Ishikawa (cell line): ENCODE measurements around the gene HUS1.

Experiments used
- CEBPB ChIP-seq: IDR thresholded peaks from 2 replicates; pipeline ENCODE4 v1.6.1; 2012
- CREB1 ChIP-seq: IDR thresholded peaks from 2 replicates; pipeline ENCODE4 v1.6.1; 2012; ENCODE audit warnings: low read depth
- EGR1 ChIP-seq: IDR thresholded peaks from 2 replicates; pipeline ENCODE4 v1.6.1; 2012
- EP300 ChIP-seq: IDR thresholded peaks from 2 replicates; pipeline ENCODE4 v1.6.1; 2012; ENCODE audit warnings: borderline replicate concordance
- FOXM1 ChIP-seq: IDR thresholded peaks from 2 replicates; pipeline ENCODE4 v1.6.1; 2012; ENCODE audit warnings: low read depth, borderline replicate concordance
- RAD21 ChIP-seq: IDR thresholded peaks from 2 replicates; pipeline ENCODE4 v1.6.1; 2012; ENCODE audit warnings: low read depth
- TAF1 ChIP-seq: IDR thresholded peaks from 2 replicates; pipeline ENCODE4 v1.6.1; 2012; ENCODE audit warnings: low read depth, mild to moderate bottlenecking
- TCF12 ChIP-seq: IDR thresholded peaks from 2 replicates; pipeline ENCODE4 v1.6.1; 2012; ENCODE audit warnings: low read depth
- TEAD4 ChIP-seq: IDR thresholded peaks from 2 replicates; pipeline ENCODE4 v1.6.1; 2012
- TF ChIP-seq, protein P1 (sequence below): IDR thresholded peaks from 2 replicates; pipeline ENCODE4 v1.6.1; 2012

DNA sequence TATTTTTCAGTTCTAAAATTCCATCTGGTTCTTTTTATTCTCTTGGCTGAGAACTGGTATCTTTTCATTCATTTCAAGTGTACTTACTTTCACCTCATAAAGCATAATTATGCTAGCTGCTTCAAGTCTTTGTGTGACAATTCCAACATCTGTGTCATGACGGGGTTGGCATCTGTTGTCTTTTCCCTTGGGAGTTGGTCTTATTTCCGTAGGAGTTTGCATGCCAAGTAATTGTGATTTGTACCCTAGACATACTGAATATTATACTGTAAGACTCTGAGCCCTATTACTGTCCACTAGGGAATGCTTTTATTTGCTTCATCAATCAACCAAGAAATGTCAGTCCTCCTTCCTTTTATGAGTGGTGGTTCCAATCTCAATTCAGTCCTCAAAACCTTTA lies 24.6 kb upstream of the HUS1 start:
- no peak for TF ChIP-seq EP300
- no peak for TF ChIP-seq RAD21
- no peak for TF ChIP-seq TEAD4
- no peak for TF ChIP-seq TAF1
- no peak for TF ChIP-seq CREB1
- TF ChIP-seq FOXM1 = no peak
- no peak for TF ChIP-seq EGR1
- TF ChIP-seq, protein P1, sequence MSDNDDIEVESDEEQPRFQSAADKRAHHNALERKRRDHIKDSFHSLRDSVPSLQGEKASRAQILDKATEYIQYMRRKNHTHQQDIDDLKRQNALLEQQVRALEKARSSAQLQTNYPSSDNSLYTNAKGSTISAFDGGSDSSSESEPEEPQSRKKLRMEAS = no peak
- no peak for TF ChIP-seq TCF12
- no peak for TF ChIP-seq CEBPB
